ENCODE measurements around the gene TMTC4.
"Not testable (repeated sequence)": the region's sequence is repeated elsewhere in the genome, so short reads cannot be mapped to it uniquely, and the experiment has no call there.

Gene TMTC4

GRCh38 chr13:100674572-100674871, at the start of gene TMTC4:
TSS of gene TMTC4 (minus strand) at chr13:100674795. CDS start at chr13:100670362, 4,433 bp downstream.
- no peak for DNase-seq

- no peak for DNase-seq
These were observed 47.9 kb upstream of the TMTC4 start for GRCh38 chr13:100722517-100722916.

GRCh38 chr13:100721885-100722512, 47.4 kb upstream of the TMTC4 start:
- peak; percentile 73 for DNase-seq

GRCh38 chr13:100715604-100716003, 41.0 kb upstream of the TMTC4 start:
- no peak for DNase-seq

GRCh38 chr13:100714478-100714877, 39.9 kb upstream of the TMTC4 start:
- no peak for DNase-seq

GRCh38 chr13:100710176-100710575, 35.6 kb upstream of the TMTC4 start:
- no peak for DNase-seq

GRCh38 chr13:100707818-100708740, 33.5 kb upstream of the TMTC4 start:
- DNase-seq = no peak

- DNase-seq = not testable (repeated sequence)
These were observed 23.7 kb upstream of the TMTC4 start for GRCh38 chr13:100698331-100698730.

- DNase-seq = no peak
These were observed 20.8 kb upstream of the TMTC4 start for GRCh38 chr13:100695509-100695773.

GRCh38 chr13:100694722-100695508, 20.3 kb upstream of the TMTC4 start:
- no peak for DNase-seq

GRCh38 chr13:100689191-100689590, 14.6 kb upstream of the TMTC4 start:
- DNase-seq = no peak

- DNase-seq = no peak
These were observed 5.5 kb upstream of the TMTC4 start for GRCh38 chr13:100680131-100680530.

- DNase-seq = not testable (repeated sequence)
These were observed 2.5 kb upstream of the TMTC4 start for GRCh38 chr13:100677128-100677527.

- no peak for DNase-seq
These were observed 1.1 kb upstream of the TMTC4 start for GRCh38 chr13:100675661-100676129.

- DNase-seq = peak; percentile 99
These were observed 471 bp upstream of the TMTC4 start for GRCh38 chr13:100674872-100675660.

- peak; percentile 83 for DNase-seq
These were observed 653 bp downstream of the TMTC4 start for GRCh38 chr13:100673713-100674571.

GRCh38 chr13:100673376-100673712, 1.3 kb downstream of the TMTC4 start:
- DNase-seq = no peak

GRCh38 chr13:100671389-100672182, 3.0 kb downstream of the TMTC4 start:
- DNase-seq = no peak

GRCh38 chr13:100668408-100668807, 6.2 kb downstream of the TMTC4 start:
- DNase-seq = no peak

GRCh38 chr13:100667894-100668293, 6.7 kb downstream of the TMTC4 start:
- no peak for DNase-seq

GRCh38 chr13:100666124-100666523, 8.5 kb downstream of the TMTC4 start:
- peak; percentile 92 for DNase-seq
